ENCODE data around the gene KIF26B. TPM values are rescaled to one million over a fixed set of nuclear protein-coding genes. Genes with fewer than 3 reads are reported as not detected.

The KIF26B gene
- total RNA-seq, 1 donor from 2014 or later: 3.5 TPM

DNA sequence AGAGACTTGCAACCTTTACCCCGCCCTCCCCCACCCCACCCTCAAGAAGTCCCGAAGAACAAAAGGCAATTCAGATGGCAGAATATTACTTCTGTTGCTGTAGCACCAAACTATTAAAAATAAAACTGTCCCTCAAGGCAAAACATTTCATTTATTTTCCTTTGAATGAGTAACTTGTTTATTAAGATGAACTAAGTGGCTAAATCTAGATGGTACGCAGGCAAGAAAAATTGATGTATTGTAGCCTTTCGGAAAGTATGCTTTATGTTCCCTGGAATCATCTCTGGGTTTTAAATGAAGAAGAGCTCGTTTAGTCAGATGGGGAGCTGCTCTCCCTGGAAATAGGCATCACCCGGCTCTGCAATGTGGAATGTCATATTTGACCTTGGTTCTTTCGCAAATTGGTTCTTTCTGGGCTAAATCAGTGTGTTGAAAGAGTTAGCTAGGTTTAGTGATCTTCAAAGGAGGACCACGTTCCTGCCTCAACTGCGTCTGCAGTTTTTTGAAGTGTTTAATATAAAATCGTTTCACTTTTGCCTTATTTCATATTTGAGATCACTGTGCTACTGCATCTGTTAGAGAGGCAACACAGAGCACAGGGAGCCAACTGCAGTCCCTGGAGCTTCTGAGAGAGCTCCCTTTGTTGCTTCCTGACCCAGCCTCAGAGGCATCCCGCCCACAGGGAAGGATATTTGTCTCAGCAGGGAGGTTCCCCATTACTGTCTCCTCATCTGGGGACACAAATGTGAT lies 61.8 kb downstream of the KIF26B start:
- intact Hi-C loops (cut with micrococcal nuclease): no loop called here
- no peak for DNase-seq
- H3K4me3 ChIP-seq: no peak overlapping the region
- H3K27ac ChIP-seq (replicated peaks): no peak overlapping the region
- no peaks in the 10 kb centered on the region for H3K36me3 ChIP-seq
- H3K27me3 ChIP-seq (ENCODE audit: low read depth): peaks cover 30% of the 10 kb centered on the region
- TF ChIP-seq, protein P1, sequence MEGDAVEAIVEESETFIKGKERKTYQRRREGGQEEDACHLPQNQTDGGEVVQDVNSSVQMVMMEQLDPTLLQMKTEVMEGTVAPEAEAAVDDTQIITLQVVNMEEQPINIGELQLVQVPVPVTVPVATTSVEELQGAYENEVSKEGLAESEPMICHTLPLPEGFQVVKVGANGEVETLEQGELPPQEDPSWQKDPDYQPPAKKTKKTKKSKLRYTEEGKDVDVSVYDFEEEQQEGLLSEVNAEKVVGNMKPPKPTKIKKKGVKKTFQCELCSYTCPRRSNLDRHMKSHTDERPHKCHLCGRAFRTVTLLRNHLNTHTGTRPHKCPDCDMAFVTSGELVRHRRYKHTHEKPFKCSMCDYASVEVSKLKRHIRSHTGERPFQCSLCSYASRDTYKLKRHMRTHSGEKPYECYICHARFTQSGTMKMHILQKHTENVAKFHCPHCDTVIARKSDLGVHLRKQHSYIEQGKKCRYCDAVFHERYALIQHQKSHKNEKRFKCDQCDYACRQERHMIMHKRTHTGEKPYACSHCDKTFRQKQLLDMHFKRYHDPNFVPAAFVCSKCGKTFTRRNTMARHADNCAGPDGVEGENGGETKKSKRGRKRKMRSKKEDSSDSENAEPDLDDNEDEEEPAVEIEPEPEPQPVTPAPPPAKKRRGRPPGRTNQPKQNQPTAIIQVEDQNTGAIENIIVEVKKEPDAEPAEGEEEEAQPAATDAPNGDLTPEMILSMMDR (IDR thresholded peaks at IDR 0.05; ENCODE audit: borderline replicate concordance): no peak
- H3K9me3 ChIP-seq (replicated peaks): no peaks in the 10 kb centered on the region
- no peaks in the 10 kb centered on the region for H3K4me1 ChIP-seq

DNA sequence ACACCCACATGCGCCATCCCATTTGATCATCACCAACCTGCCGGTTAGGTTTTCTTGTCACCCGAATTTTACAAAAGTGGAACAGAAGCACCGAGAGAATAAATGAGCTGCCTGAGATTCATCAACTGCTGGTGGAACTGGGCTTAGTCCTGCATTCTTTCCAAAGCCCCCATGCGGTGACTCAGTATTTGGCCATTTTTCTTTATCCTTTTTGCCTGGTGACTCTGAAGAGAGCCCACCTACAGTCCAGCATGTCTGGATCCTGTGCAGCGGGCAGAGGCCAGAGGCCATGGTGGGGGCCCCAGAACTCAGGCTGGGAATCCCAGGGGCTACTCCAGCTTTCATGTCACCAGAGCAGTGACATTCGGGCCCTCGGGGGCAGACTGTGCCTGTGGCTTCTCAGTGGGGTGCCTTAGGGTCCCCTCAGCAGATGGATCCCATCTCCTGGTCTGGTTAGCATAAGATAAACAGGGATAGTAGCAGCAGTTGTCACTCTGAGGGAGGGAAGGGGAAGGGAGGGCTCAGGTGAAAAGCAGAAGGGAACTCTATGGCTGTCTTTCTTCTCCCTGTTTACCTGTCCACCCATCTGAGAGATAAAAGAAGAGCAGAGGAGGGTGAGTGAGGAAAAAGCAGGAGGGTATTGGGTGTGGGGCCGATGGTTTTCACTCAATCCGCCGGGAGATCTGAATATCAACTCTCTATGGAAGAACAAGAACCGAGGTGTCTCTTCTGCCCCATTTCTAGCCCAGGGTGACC lies 63.2 kb downstream of the KIF26B start:
- Histone ChIP-seq H3K4me3 (no peak overlapping the region), H3K27me3 (ENCODE audit: low read depth) (peaks cover 33% of the 10 kb centered on the region), H3K27ac (replicated peaks) (no peak overlapping the region), H3K9me3 (replicated peaks) (no peaks in the 10 kb centered on the region), H3K4me1 (no peaks in the 10 kb centered on the region), H3K36me3 (no peaks in the 10 kb centered on the region)
- intact Hi-C loops (cut with micrococcal nuclease): no loop called here
- TF ChIP-seq, protein P1 (IDR thresholded peaks at IDR 0.05; ENCODE audit: borderline replicate concordance): no peak
- no peak for DNase-seq

DNA sequence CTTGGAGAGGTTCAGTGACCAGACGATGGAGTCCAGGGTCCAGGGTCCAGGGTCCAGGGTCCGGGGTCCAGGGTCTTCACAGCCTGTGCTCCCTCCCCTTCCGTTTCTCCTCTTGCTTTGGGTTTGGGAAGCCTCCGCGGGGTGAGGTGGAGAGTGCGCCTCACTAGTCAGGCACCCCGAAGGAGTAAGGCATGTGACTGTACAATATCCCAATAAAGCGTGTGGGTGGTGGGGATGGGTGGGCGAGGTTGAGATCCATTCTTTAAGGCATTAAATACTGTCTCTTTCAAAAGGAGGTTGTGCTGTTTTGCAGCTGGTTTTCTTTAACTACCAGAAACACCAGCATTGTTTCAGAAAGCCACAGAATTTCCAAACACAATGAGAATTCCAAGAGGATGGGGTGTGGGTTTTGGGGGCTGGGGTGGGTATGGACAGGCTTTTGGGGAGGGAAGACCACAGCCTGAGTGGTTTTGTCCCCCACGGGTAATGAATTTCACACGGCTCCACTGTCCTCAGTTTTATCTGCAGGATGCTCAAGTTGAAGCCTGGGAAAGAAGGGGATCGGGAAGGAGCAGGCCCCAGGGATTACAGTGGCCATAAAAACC lies 65.7 kb downstream of the KIF26B start:
- DNase-seq: no peak
- no peaks in the 10 kb centered on the region for H3K4me1 ChIP-seq
- TF ChIP-seq, protein P1 (IDR thresholded peaks at IDR 0.05; ENCODE audit: borderline replicate concordance): no peak
- no peaks in the 10 kb centered on the region for H3K36me3 ChIP-seq
- H3K27me3 ChIP-seq (ENCODE audit: low read depth): peaks cover 39% of the 10 kb centered on the region
- no peaks in the 10 kb centered on the region for H3K9me3 ChIP-seq (replicated peaks)
- no peak overlapping the region for H3K27ac ChIP-seq (replicated peaks)
- intact Hi-C loops (cut with micrococcal nuclease): no loop called here
- no peak overlapping the region for H3K4me3 ChIP-seq

DNA sequence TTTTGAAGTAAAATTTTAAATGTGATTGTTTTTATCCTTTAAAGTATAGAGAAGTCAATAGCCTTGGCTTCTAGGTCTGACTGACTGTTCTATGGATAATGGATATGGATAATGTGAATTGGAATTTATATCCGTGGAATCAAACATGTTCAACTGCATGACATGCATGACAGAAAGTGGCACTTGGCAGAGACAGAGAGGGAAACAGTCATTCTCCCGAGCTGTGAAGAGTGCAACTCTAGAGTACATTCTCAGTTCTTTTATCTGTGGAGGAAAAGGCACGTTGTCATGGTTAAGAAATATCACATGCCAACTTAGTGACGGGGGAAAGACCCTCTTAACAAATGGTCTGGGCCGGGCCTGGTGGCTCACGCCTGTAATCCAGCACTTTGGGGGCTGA lies 67.0 kb downstream of the KIF26B start:
- Histone ChIP-seq H3K9me3 (replicated peaks) (no peaks in the 10 kb centered on the region), H3K4me3 (no peak overlapping the region), H3K36me3 (no peaks in the 10 kb centered on the region), H3K27ac (replicated peaks) (no peak overlapping the region), H3K4me1 (no peaks in the 10 kb centered on the region), H3K27me3 (ENCODE audit: low read depth) (peaks cover 39% of the 10 kb centered on the region)
- TF ChIP-seq, protein P1 (IDR thresholded peaks at IDR 0.05; ENCODE audit: borderline replicate concordance): no peak
- no peak for DNase-seq
- intact Hi-C loops (cut with micrococcal nuclease): no loop called here

DNA sequence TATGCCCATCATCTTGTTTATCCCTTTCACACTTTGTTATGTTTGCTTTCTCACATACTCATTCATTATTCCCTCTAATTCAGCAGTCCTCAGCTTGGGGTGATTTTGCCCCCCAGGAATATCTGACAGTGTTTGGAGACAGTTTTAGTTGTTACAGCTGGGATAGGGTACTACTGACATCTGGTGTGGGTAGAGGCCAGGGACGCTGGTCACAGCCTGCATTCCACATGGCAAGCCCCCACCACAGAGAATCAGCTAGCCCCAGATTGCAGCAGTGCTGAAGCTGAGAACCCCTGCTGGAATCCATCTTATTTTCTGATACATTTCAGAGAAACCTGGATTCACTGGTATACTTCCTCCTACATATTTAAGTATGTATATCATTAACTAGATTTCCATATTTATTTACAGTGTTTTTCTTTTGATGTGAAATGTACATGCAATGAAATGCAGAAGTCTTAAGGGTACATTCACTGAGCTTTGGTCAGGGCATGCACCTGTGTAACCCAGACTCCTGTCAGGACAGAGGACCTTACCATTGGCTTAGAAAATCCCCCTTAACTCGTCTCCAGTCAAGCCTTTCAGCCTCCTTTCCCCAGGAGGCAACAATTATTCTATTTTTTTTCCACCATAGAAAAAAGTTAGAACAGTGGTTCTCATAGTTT lies 68.3 kb downstream of the KIF26B start:
- Histone ChIP-seq H3K4me3 (no peak overlapping the region), H3K36me3 (no peaks in the 10 kb centered on the region), H3K27ac (replicated peaks) (no peak overlapping the region), H3K4me1 (no peaks in the 10 kb centered on the region), H3K9me3 (replicated peaks) (no peaks in the 10 kb centered on the region), H3K27me3 (ENCODE audit: low read depth) (peaks cover 36% of the 10 kb centered on the region)
- intact Hi-C loops (cut with micrococcal nuclease): no loop called here
- DNase-seq: no peak
- TF ChIP-seq, protein P1 (IDR thresholded peaks at IDR 0.05; ENCODE audit: borderline replicate concordance): no peak
